IMR-90 (cell line): ENCODE measurements around the gene C10orf105. TPM values are rescaled to one million over a fixed set of nuclear protein-coding genes. Genes with fewer than 3 reads are reported as not detected.

Experiments used
- ATAC-seq: fragments of 200-7000 bp; cut with Tn5 transposase; 2 replicates; pipeline ENCODE4 v1.9.1; 2020; ENCODE audit warnings: low read depth, mild to moderate bottlenecking, moderate library complexity
- BruUV-seq: library from RNA; stranded (reverse); fragments of 400-500 nt; replicated peaks from 2 replicates; lab custom pipeline; 2021; lab: Mats Ljungman, UMichigan
- CTCF ChIA-PET: fragments of 300-600 bp; formaldehyde crosslinking; extraction: SDS; loops from one replicate; lab custom pipeline; 2021; ENCODE audit warnings: antibody characterized with exemption; lab: Yijun Ruan, JAX
- POLR2A ChIA-PET: fragments of 300-600 bp; sonication (Branson Sonifier 250); formaldehyde crosslinking; loops from one replicate; lab custom pipeline; 2022; ENCODE audit warnings: antibody characterized with exemption; ENCODE audit not compliant: unreplicated experiment; lab: Charles Lee
- DNase-seq: peaks from one replicate; pipeline ENCODE4 v3.0.0; 2013
- H2AFZ ChIP-seq: replicated peaks from 2 replicates; pipeline ENCODE3; 2013; ENCODE audit warnings: low read length, mild to moderate bottlenecking; ENCODE audit not compliant: poor library complexity
- H2AK5ac ChIP-seq: 2 replicates; pipeline ENCODE4 v1.6.1; 2013; ENCODE audit warnings: low read depth, low read length, inconsistent platforms
- H2AK9ac ChIP-seq: replicated peaks from 2 replicates; pipeline ENCODE3; 2013; ENCODE audit warnings: mild to moderate bottlenecking, low read depth, low read length, moderate library complexity; ENCODE audit not compliant: poor library complexity
- H2BK120ac ChIP-seq: 2 replicates; pipeline ENCODE4 v1.6.1; 2013; ENCODE audit warnings: low read depth, low read length, inconsistent platforms
- H2BK15ac ChIP-seq: 3 replicates; pipeline ENCODE4 v1.6.1; 2013; ENCODE audit warnings: low read depth, low read length, inconsistent platforms
- H2BK20ac ChIP-seq: 2 replicates; pipeline ENCODE4 v1.6.1; 2013; ENCODE audit warnings: low read depth, mild to moderate bottlenecking, inconsistent platforms, low read length, moderate library complexity
- H2BK5ac ChIP-seq: 2 replicates; pipeline ENCODE4 v1.6.1; 2013; ENCODE audit warnings: mild to moderate bottlenecking, low read depth, low read length, inconsistent platforms; ENCODE audit not compliant: poor library complexity, severe bottlenecking
- H3K14ac ChIP-seq: replicated peaks from 2 replicates; pipeline ENCODE4 v1.6.1; 2013; ENCODE audit warnings: low read depth, low read length, inconsistent platforms
- H3K18ac ChIP-seq: 2 replicates; pipeline ENCODE4 v1.6.1; 2013; ENCODE audit warnings: low read depth, low read length, control low read depth
- H3K23ac ChIP-seq: 2 replicates; pipeline ENCODE4 v1.6.1; 2013; ENCODE audit warnings: low read depth, low read length, inconsistent platforms
- H3K27ac ChIP-seq: 2 replicates; pipeline ENCODE4 v1.5.1; 2013; ENCODE audit warnings: mild to moderate bottlenecking, control low read depth, low read length; ENCODE audit not compliant: insufficient read depth
- H3K27me3 ChIP-seq: 2 replicates; pipeline ENCODE4 v1.6.1; 2013; ENCODE audit warnings: low read length; ENCODE audit not compliant: control insufficient read depth, insufficient read depth
- H3K36me3 ChIP-seq: 2 replicates; pipeline ENCODE4 v1.6.1; 2013; ENCODE audit warnings: low read length, mixed read lengths; ENCODE audit not compliant: control insufficient read depth, insufficient read depth
- H3K4ac ChIP-seq: 2 replicates; pipeline ENCODE4 v1.6.1; 2013; ENCODE audit warnings: low read depth, low read length, inconsistent platforms
- H3K4me1 ChIP-seq: 2 replicates; pipeline ENCODE4 v1.6.1; 2013; ENCODE audit warnings: low read length, mixed read lengths; ENCODE audit not compliant: control insufficient read depth, insufficient read depth
- H3K4me2 ChIP-seq: 2 replicates; pipeline ENCODE4 v1.6.1; 2013; ENCODE audit warnings: low read depth, mild to moderate bottlenecking, control low read depth, low read length, moderate library complexity
- H3K4me3 ChIP-seq: 2 replicates; pipeline ENCODE4 v1.5.1; 2013; ENCODE audit warnings: low read depth, mild to moderate bottlenecking, control low read depth, low read length, moderate library complexity; ENCODE audit not compliant: insufficient read depth
- H3K56ac ChIP-seq: 2 replicates; pipeline ENCODE4 v1.6.1; 2013; ENCODE audit warnings: low read length, inconsistent platforms; ENCODE audit not compliant: insufficient read depth; ENCODE audit errors: extremely low read depth
- H3K79me1 ChIP-seq, 2 experiments: 2 replicates each; pipeline ENCODE4 v1.6.1; 2013; ENCODE audit warnings: low read length in 2 of 2, inconsistent platforms in 1 of 2, low read depth in 1 of 2
- H3K9ac ChIP-seq: 2 replicates; pipeline ENCODE4 v1.6.1; 2013; ENCODE audit warnings: low read depth, low read length, control low read depth
- H3K9me1 ChIP-seq: 2 replicates; pipeline ENCODE4 v1.6.1; 2013; ENCODE audit warnings: low read length, inconsistent platforms; ENCODE audit not compliant: insufficient read depth
- H3K9me3 ChIP-seq: 2 replicates; pipeline ENCODE4 v1.6.1; 2013; ENCODE audit warnings: low read length; ENCODE audit not compliant: control insufficient read depth, insufficient read depth
- H4K20me1 ChIP-seq: 2 replicates; pipeline ENCODE4 v1.6.1; 2013; ENCODE audit warnings: low read length, inconsistent platforms; ENCODE audit not compliant: insufficient read depth
- H4K5ac ChIP-seq: 2 replicates; pipeline ENCODE4 v1.6.1; 2013; ENCODE audit warnings: mild to moderate bottlenecking, low read depth, low read length, control low read depth
- H4K8ac ChIP-seq, 2 experiments: 2 replicates each; pipeline ENCODE4 v1.6.1; 2013; ENCODE audit warnings: low read depth in 2 of 2, low read length in 2 of 2, control low read depth in 1 of 2, inconsistent platforms in 1 of 2
- H4K91ac ChIP-seq: 2 replicates; pipeline ENCODE4 v1.6.1; 2013; ENCODE audit warnings: low read depth, low read length, inconsistent platforms; ENCODE audit not compliant: insufficient read depth
- BHLHE40 ChIP-seq: fragments of 150-350 bp; IDR thresholded peaks from 2 replicates; pipeline ENCODE4 v1.6.1; 2016; ENCODE audit warnings: mild to moderate bottlenecking, low read depth, low read length
- CTCF ChIP-seq: conservative IDR thresholded peaks from 2 replicates; pipeline ENCODE4 v1.5.1; 2012; ENCODE audit warnings: mild to moderate bottlenecking, low read depth, low read length, improper control_type of control experiment
- ELK1 ChIP-seq: fragments of 150-350 bp; IDR thresholded peaks from 2 replicates; pipeline ENCODE4 v1.6.1; 2016; ENCODE audit warnings: low read depth, mild to moderate bottlenecking, low read length, moderate library complexity, borderline replicate concordance
- MAZ ChIP-seq: IDR thresholded peaks from 2 replicates; pipeline ENCODE4 v1.6.1; 2012; ENCODE audit warnings: low read depth, mild to moderate bottlenecking, low read length, improper control_type of control experiment, moderate library complexity, borderline replicate concordance
- MXI1 ChIP-seq: IDR thresholded peaks from 2 replicates; pipeline ENCODE4 v1.6.1; 2012; ENCODE audit warnings: low read depth, mild to moderate bottlenecking, low read length, moderate library complexity, borderline replicate concordance
- POLR2A ChIP-seq: IDR thresholded peaks from 2 replicates; pipeline ENCODE4 v1.6.1; 2012; ENCODE audit warnings: mild to moderate bottlenecking, low read depth, low read length
- RAD21 ChIP-seq: IDR thresholded peaks from 2 replicates; pipeline ENCODE4 v1.6.1; 2012; ENCODE audit warnings: low read length, improper control_type of control experiment
- RCOR1 ChIP-seq: IDR thresholded peaks from 2 replicates; pipeline ENCODE4 v1.6.1; 2012; ENCODE audit warnings: mild to moderate bottlenecking, low read length, improper control_type of control experiment; ENCODE audit not compliant: insufficient replicate concordance
- RFX5 ChIP-seq: IDR thresholded peaks from 2 replicates; pipeline ENCODE4 v1.8.0; 2012; ENCODE audit warnings: low read depth, mild to moderate bottlenecking, low read length, moderate library complexity
- USF2 ChIP-seq: fragments of 150-350 bp; IDR thresholded peaks from 2 replicates; pipeline ENCODE4 v1.6.1; 2017; ENCODE audit warnings: mild to moderate bottlenecking, antibody characterized with exemption, low read length, low read depth
- WGBS, 2 experiments: methylation state at CpG; one replicate each; pipeline versions ENCODE4 v1.1.5 to v1.1.7; 2013; ENCODE audit warnings: missing lambda C conversion rate in 2 of 2; ENCODE audit not compliant: insufficient read length in 1 of 2; ENCODE audit errors: extremely low coverage in 2 of 2; 5-methylcytosine and 5-hydroxymethylcytosine counted together
- dilution Hi-C: fragments of 300-500 bp; cut with HindIII; formaldehyde crosslinking; loops from one replicate; pipeline ENCODE4 v1.14.3; 2018; ENCODE audit warnings: low sequenced_read_pairs; ENCODE audit not compliant: unreplicated experiment
- in situ Hi-C: fragments of 300-500 bp; cut with MboI; formaldehyde crosslinking; loops from 3 replicates; pipeline ENCODE4 v1.14.3; 2019; ENCODE audit warnings: low sequenced_read_pairs, inconsistent platforms, mixed read lengths
- intact Hi-C: fragments of 100-400 bp; cut with micrococcal nuclease; formaldehyde crosslinking; loops from 2 replicates; pipeline ENCODE4 v1.10.0; 2022
- polyA plus RNA-seq, 3 experiments: library from polyadenylated mRNA; depleted of rRNA; stranded (reverse); fragments of >200 nt; gene quantifications; 2 replicates each; pipeline ENCODE4 v1.2.3, GENCODE V29; 2012; ENCODE audit warnings: low replicate concordance in 1 of 3
- total RNA-seq: library from RNA; depleted of rRNA; stranded (reverse); fragments of >200 nt; gene quantifications from 2 replicates; pipeline ENCODE4 v1.2.3, GENCODE V29; 2012

The C10orf105 gene
- total and polyA plus RNA-seq, 2 of the 4 experiments (the other 2 are of a cell fraction): under 0.01 TPM; not detected in 1

GRCh38 chr10:71750986-71751385 is 31.4 kb upstream of the C10orf105 start:
- dilution Hi-C loops (no loop called here), in situ Hi-C loops (no loop called here), intact Hi-C loops (no loop called here)
- Histone ChIP-seq H3K9me1 (0 out of 2 replicates have a peak, but pooled peaks cover 5% of the 10 kb centered on the region), H3K4ac (no peak overlapping the region), H3K4me1 (peaks cover 1% of the 10 kb centered on the region; the same call in 1 of the 2 replicates), H3K4me2 (no peak overlapping the region), H4K5ac (no peak overlapping the region), H4K20me1 (no peaks in the 10 kb centered on the region), H3K4me3 (no peak overlapping the region), H3K18ac (no peak overlapping the region), H3K56ac (no peak overlapping the region), H3K79me1 (no peaks in the 10 kb centered on the region), H3K9me3 (no peaks in the 10 kb centered on the region), H4K91ac (no peak overlapping the region), H4K8ac (no peak overlapping the region), H2BK20ac (no peak overlapping the region), H2BK120ac (no peak overlapping the region), H2BK15ac (no peak overlapping the region), H3K14ac (no peak overlapping the region), H3K9ac (no peak overlapping the region), H3K23ac (no peak overlapping the region), H2AK5ac (no peak overlapping the region), H3K36me3 (peaks cover 10% of the 10 kb centered on the region; the same call in 1 of the 2 replicates), H3K27ac (no peak overlapping the region), H3K27me3 (peaks cover 5% of the 10 kb centered on the region), H2BK5ac (no peak overlapping the region), H2AK9ac (no peak overlapping the region), H2AFZ (no peak overlapping the region)
- ChIA-PET CTCF (no interaction called here), POLR2A (no interaction called here)
- no TSS peak for BruUV-seq
- DNase-seq: no peak
- no peak for TF ChIP-seq BHLHE40
- no peak for TF ChIP-seq ELK1
- no peak for TF ChIP-seq CTCF
- no peak for TF ChIP-seq RFX5
- TF ChIP-seq USF2: no peak
- TF ChIP-seq MXI1: no peak
- no peak for TF ChIP-seq POLR2A
- TF ChIP-seq RAD21: no peak
- TF ChIP-seq MAZ: no peak
- TF ChIP-seq RCOR1: no peak
- no peak for ATAC-seq
- no CpG with 5 or more reads among the region's 5 CpGs for WGBS, 2 experiments
